Upper lobe of left lung (tissue), 4 donors: ENCODE results near the gene WDR49.

Source experiments
- CTCF ChIP-seq, 6 experiments: fragments of 450-650 bp in 4 of 6; fragments of 200-600 bp in 2 of 6; sonication (generic) in 2 of 6; IDR thresholded peaks; one replicate each; pipeline ENCODE4 v1.5.1; 2016 to 2019; ENCODE audit warnings: antibody characterized with exemption in 6 of 6
- POLR2A ChIP-seq, 4 donors: fragments of 450-650 bp; IDR thresholded peaks; one replicate each; pipeline ENCODE4 v1.5.1; 2016 to 2017; ENCODE audit warnings: antibody characterized with exemption in 4 of 4, mild to moderate bottlenecking in 2 of 4
- POLR2AphosphoS5 ChIP-seq, 2 donors: sonication (generic); formaldehyde crosslinking; IDR thresholded peaks; one replicate each; pipeline ENCODE4 v1.5.1; 2017; ENCODE audit warnings: antibody characterized with exemption in 2 of 2

- TF ChIP-seq POLR2AphosphoS5 (IDR thresholded peaks at IDR 0.05): no peak
- TF ChIP-seq CTCF (IDR thresholded peaks at IDR 0.05): no peak
- no peak for TF ChIP-seq POLR2A (IDR thresholded peaks at IDR 0.05)
Measured at GRCh38 chr3:167483708-167484475, 169.8 kb downstream of the WDR49 start.
